Measurements from ENCODE around the gene TSGA10. TPM values are rescaled to one million over a fixed set of nuclear protein-coding genes. Genes with fewer than 3 reads are reported as not detected.

TSGA10 gene, protein sequence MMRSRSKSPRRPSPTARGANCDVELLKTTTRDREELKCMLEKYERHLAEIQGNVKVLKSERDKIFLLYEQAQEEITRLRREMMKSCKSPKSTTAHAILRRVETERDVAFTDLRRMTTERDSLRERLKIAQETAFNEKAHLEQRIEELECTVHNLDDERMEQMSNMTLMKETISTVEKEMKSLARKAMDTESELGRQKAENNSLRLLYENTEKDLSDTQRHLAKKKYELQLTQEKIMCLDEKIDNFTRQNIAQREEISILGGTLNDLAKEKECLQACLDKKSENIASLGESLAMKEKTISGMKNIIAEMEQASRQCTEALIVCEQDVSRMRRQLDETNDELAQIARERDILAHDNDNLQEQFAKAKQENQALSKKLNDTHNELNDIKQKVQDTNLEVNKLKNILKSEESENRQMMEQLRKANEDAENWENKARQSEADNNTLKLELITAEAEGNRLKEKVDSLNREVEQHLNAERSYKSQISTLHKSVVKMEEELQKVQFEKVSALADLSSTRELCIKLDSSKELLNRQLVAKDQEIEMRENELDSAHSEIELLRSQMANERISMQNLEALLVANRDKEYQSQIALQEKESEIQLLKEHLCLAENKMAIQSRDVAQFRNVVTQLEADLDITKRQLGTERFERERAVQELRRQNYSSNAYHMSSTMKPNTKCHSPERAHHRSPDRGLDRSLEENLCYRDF
- 7.2 TPM for total RNA-seq (2013)
- polyA plus RNA-seq (1 to 10 TPM in 1 of 3 donors, under 1 TPM in 2; 0.32 to 2.2 (median 0.79) TPM), polyA minus RNA-seq (1.5 and 2.2 TPM in 2 replicates), total RNA-seq (1.9 to 9.8 (median 4.0) reads per million in 11 experiments)

DNA sequence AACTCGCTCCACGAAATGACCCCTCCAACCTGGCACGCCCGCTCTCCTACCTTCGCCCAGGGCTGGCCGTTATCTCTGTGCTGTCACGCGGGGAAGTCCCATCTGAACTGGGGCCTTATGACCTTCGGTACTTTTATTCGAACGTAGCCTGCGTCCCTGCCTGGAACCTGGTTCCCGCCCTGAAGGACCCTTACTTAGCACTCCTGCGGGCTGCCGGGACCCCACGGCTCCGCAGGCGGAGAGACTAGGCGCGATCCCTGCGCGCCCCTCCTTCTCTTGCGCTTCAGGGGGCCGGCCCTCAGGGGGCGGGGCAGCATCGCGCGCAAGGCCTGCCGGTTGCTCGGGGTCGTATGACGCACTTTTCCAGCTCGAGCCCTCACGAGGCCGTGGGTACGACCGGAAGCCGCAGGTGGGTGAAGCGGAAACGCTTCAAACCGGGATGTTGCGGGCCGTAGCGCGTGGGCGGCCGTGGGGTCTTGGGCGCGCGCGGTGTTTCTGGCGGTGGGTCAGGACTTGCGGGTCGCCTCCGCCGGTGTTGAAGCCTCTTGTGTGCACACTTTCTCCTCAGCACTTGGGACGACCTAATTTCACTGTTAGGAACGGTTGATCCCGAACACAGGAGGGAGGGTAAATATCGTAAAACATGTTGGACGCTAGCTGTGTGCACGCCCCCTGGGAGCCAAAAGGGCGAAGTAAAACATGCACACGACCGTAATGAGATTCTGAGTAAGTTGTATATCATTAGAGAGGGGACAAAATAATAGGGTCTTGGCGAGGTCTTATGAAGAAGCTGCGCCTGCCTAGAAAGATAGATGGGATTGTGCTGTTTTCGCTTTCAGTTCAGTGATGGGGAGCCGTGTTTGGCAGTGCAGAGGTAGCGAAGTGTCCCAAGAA, at the start of gene TSGA10, which contains the start of gene LIPT1:
TSGA10 (minus strand) TSS at position 300 of the 894 bp plus-strand sequence. CDS start 45,503 bp downstream, outside the sequence.
LIPT1 (plus strand) TSS at position 325 of the 894 bp plus-strand sequence. CDS start 6,991 bp downstream, outside the sequence.
- Histone ChIP-seq H3K4me1 (ENCODE audit: control insufficient read depth in 1 of 2, insufficient read depth in 2 of 2, low read length in 2 of 2) (peaks cover 27 to 31% of the 10 kb centered on the region in 2 donors), H3K4me3 (replicated peaks in 1 of 3; ENCODE audit: low read depth in 2 of 3, low read length in 3 of 3) (peak within 1 kb of the TSS; percentile 71 to 92 (median 81)), H3K4me2 (replicated peaks; ENCODE audit: extremely low read depth, low read length, poor library complexity, severe bottlenecking) (peak within 1 kb of the TSS; percentile 77), H2AFZ (ENCODE audit: insufficient read depth, low read depth, low read length, poor library complexity, severe bottlenecking) (peak within 1 kb of the TSS; percentile 92), H3K9me3 (replicated peaks in 1 of 2; ENCODE audit: control insufficient read depth in 1 of 2, insufficient read depth in 1 of 2, low read length in 2 of 2) (no peaks in the 10 kb centered on the region), H3K9ac (ENCODE audit: insufficient read depth, low read length, poor library complexity, severe bottlenecking) (peak within 1 kb of the TSS; percentile 85), H3K27ac (ENCODE audit: low read depth in 1 of 2, low read length in 2 of 2) (peak within 1 kb of the TSS; percentile 78 to 95), H3K36me3 (replicated peaks in 1 of 2; ENCODE audit: control insufficient read depth in 1 of 2, insufficient read depth in 2 of 2, low read length in 2 of 2) (peaks cover 0 to 23% of the 10 kb centered on the region in 2 donors), H3K79me2 (ENCODE audit: insufficient read depth, low read length) (peaks cover 31% of the 10 kb centered on the region), H3K27me3 (ENCODE audit: control insufficient read depth in 2 of 2, insufficient read depth in 2 of 2, low read length in 2 of 2) (no peaks in the 10 kb centered on the region), H4K20me1 (ENCODE audit: insufficient read depth, low read length) (no peaks in the 10 kb centered on the region)
- H3K4me1 Mint-ChIP-seq, result peaks cover 45% of the 10 kb centered on the region
- TF ChIP-seq, protein P1, sequence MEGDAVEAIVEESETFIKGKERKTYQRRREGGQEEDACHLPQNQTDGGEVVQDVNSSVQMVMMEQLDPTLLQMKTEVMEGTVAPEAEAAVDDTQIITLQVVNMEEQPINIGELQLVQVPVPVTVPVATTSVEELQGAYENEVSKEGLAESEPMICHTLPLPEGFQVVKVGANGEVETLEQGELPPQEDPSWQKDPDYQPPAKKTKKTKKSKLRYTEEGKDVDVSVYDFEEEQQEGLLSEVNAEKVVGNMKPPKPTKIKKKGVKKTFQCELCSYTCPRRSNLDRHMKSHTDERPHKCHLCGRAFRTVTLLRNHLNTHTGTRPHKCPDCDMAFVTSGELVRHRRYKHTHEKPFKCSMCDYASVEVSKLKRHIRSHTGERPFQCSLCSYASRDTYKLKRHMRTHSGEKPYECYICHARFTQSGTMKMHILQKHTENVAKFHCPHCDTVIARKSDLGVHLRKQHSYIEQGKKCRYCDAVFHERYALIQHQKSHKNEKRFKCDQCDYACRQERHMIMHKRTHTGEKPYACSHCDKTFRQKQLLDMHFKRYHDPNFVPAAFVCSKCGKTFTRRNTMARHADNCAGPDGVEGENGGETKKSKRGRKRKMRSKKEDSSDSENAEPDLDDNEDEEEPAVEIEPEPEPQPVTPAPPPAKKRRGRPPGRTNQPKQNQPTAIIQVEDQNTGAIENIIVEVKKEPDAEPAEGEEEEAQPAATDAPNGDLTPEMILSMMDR (IDR thresholded peaks at IDR 0.05), result no peak
- H3K27ac Mint-ChIP-seq, result peak within 1 kb of the TSS; percentile 94 to 97 (median 96)
- H3K9me3 Mint-ChIP-seq, result no peaks in the 10 kb centered on the region
- peak; percentile 69 to 75 (median 72) for DNase-seq
- under 1% methylated on average over 69 of the region's 70 CpGs for WGBS (ENCODE audit: insufficient coverage)
- intact Hi-C loops (cut with micrococcal nuclease), result no loop called here
- H3K36me3 Mint-ChIP-seq, result peaks cover 25 to 26% of the 10 kb centered on the region in 2 donors
- no peaks in the 10 kb centered on the region for H3K27me3 Mint-ChIP-seq (ENCODE audit: low read depth in 3 of 3)
- peak within 1 kb of the TSS; percentile 97 to 98 for H3K4me3 Mint-ChIP-seq

Measured in CD14-positive monocyte (primary cell).